SK-N-MC (cell line): ENCODE results near the gene SCMH1.
A peak's percentile ranks its signal among the peaks of the same experiment; 100 is the strongest.

Source experiments
- DNase-seq: peaks from one replicate; pipeline ENCODE4 v3.0.0-alpha.2; 2011; ENCODE audit warnings: low read depth, low spot score
- H3K27ac ChIP-seq: fragments of 200-600 bp; sonication (generic); 2 replicates; pipeline ENCODE4 v1.5.1; 2016; ENCODE audit warnings: mixed run types
- H3K36me3 ChIP-seq: fragments of 200-600 bp; sonication (generic); 2 replicates; pipeline ENCODE4 v1.6.1; 2017; ENCODE audit warnings: antibody characterized with exemption, low read length, mixed read lengths; ENCODE audit not compliant: insufficient read depth
- H3K4me3 ChIP-seq: fragments of 200-600 bp; sonication (generic); 2 replicates; pipeline ENCODE4 v1.5.1; 2016
- H3K9ac ChIP-seq: fragments of 200-600 bp; sonication (generic); 2 replicates; pipeline ENCODE4 v1.8.0; 2017; ENCODE audit warnings: mixed run types, mixed read lengths; ENCODE audit not compliant: insufficient read length
- H3K9me3 ChIP-seq: fragments of 200-600 bp; sonication (generic); 2 replicates; pipeline ENCODE4 v1.6.1; 2017; ENCODE audit warnings: low read depth, mild to moderate bottlenecking, antibody characterized with exemption, low read length, moderate library complexity, mixed read lengths
- EZH2 ChIP-seq: fragments of 200-600 bp; sonication (generic); IDR thresholded peaks from one replicate; pipeline ENCODE4 v1.6.1; 2017; ENCODE audit warnings: antibody characterized with exemption
- FOXP2 ChIP-seq: optimal IDR thresholded peaks from 2 replicates; pipeline ENCODE3; 2011; ENCODE audit warnings: mild to moderate bottlenecking, moderate library complexity; ENCODE audit not compliant: insufficient read depth; ENCODE audit errors: extremely low read length, control extremely low read depth
- POLR2AphosphoS5 ChIP-seq: IDR thresholded peaks from 2 replicates; pipeline ENCODE4 v1.6.1; 2012; ENCODE audit warnings: mild to moderate bottlenecking, low read depth, low read length, borderline replicate concordance

Gene SCMH1

GRCh38 chr1:41023279-41023990 is 218.7 kb downstream of the SCMH1 start:
- H3K36me3 ChIP-seq = peaks cover 14% of the 10 kb centered on the region; the same call in 1 of the 2 replicates
- no peak overlapping the region for H3K4me3 ChIP-seq
- H3K9me3 ChIP-seq = no peaks in the 10 kb centered on the region
- H3K27ac ChIP-seq = no peak overlapping the region
- DNase-seq = no peak
- no peak for TF ChIP-seq EZH2
- no peak for TF ChIP-seq POLR2AphosphoS5
- no peak for TF ChIP-seq FOXP2
- H3K9ac ChIP-seq = no peak overlapping the region

DNA sequence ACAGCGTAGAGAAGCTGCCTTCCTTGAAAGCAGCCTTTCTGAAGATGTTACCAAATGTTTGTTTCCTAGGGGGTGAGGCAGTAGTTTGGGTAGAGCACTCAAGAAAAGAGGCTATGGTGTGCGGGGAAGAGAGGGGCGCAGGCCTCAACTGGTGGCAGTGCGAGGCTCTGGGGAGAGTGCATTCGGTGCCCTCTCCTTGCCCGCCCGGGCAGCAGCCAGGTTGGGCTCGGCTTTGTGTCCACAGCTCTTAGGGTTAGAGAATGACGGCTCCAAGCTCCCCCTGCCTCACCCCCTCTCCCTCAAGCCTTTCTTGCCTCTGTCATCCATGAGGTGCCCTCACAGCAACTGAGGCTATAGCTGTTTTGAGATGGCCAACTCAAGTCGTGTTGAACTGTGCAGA is 219.7 kb downstream of the SCMH1 start:
- no peak for DNase-seq
- TF ChIP-seq FOXP2 (no peak), EZH2 (no peak), POLR2AphosphoS5 (no peak)
- Histone ChIP-seq H3K36me3 (peaks cover 9% of the 10 kb centered on the region; the same call in 1 of the 2 replicates), H3K4me3 (no peak overlapping the region), H3K9me3 (no peaks in the 10 kb centered on the region), H3K27ac (no peak overlapping the region), H3K9ac (no peak overlapping the region)

DNA sequence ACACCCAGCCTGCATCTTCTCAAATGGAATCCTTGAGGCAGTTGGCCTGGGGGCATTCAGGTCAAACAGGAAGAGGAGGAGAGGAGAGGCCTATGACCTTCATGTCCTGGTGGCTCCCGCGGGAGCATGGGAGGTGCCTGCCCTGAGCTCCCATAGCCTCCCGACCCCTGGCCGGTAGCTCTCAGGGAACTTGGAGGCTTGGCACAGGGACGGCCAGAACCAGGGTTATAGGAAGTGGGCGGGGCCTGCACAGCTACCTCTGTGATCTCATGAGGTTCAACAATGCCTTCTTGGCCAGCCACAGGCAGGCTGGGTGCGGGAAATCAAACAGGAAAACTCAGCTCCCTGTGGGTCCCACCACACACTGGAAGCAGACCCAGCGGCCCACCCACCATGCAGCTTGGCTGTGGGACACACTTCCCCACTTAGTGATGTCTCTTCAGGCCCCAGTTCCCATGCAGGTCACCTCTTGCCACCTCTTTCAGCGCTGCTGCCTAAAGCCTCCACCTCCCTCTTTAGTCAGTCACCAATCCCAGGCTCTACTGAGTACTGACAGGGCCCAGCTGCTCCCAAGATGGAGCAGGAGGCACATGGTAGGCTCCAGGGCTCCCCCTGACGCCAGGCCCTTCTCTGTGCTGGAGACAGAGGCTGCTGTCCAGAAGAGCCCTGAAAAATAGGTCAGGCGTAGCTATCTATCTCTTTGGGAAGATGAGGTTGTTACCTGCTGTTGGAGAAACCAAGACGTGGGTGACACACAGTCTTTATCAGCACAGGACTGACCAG is 220.4 kb downstream of the SCMH1 start, which contains the start of gene SLFNL1:
Gene SLFNL1, minus strand, starts transcription at position 200 of the 783 bp plus-strand sequence. CDS start 1,065 bp downstream, outside the sequence.
- DNase-seq = no peak
- H3K9me3 ChIP-seq = no peaks in the 10 kb centered on the region
- peak within 1 kb of the TSS; percentile 80 for H3K27ac ChIP-seq
- TF ChIP-seq POLR2AphosphoS5 (peak; percentile 13), FOXP2 (no peak), EZH2 (no peak)
- H3K4me3 ChIP-seq = peak within 1 kb of the TSS; percentile 53
- H3K9ac ChIP-seq = peak within 1 kb of the TSS; percentile 45
- peaks cover 5% of the 10 kb centered on the region; the same call in 1 of the 2 replicates for H3K36me3 ChIP-seq

- Histone ChIP-seq H3K27ac (peak overlapping the region; percentile 80), H3K9me3 (no peaks in the 10 kb centered on the region), H3K4me3 (peak overlapping the region; percentile 53), H3K36me3 (peaks cover 14% of the 10 kb centered on the region; the same call in 1 of the 2 replicates), H3K9ac (peak overlapping the region; percentile 45)
- TF ChIP-seq EZH2 (no peak), FOXP2 (no peak), POLR2AphosphoS5 (no peak)
- DNase-seq = no peak
Observed at GRCh38 chr1:41020654-41021053, 221.5 kb downstream of the SCMH1 start.

GRCh38 chr1:41020109-41020576 is 222.0 kb downstream of the SCMH1 start:
- Histone ChIP-seq H3K27ac (peak overlapping the region; percentile 80), H3K9ac (no peak overlapping the region), H3K36me3 (peaks cover 19% of the 10 kb centered on the region; the same call in 1 of the 2 replicates), H3K9me3 (no peaks in the 10 kb centered on the region), H3K4me3 (no peak overlapping the region)
- no peak for DNase-seq
- no peak for TF ChIP-seq FOXP2
- TF ChIP-seq EZH2 = no peak
- TF ChIP-seq POLR2AphosphoS5 = 0 out of 2 replicates have a peak, but pooled peaks have one; percentile 41

GRCh38 chr1:41019353-41019745 is 222.8 kb downstream of the SCMH1 start:
- Histone ChIP-seq H3K27ac (no peak overlapping the region), H3K4me3 (no peak overlapping the region), H3K36me3 (peaks cover 27% of the 10 kb centered on the region), H3K9ac (no peak overlapping the region), H3K9me3 (no peaks in the 10 kb centered on the region)
- TF ChIP-seq POLR2AphosphoS5 (no peak; the same call in 1 of the 2 replicates), EZH2 (no peak), FOXP2 (no peak)
- no peak for DNase-seq

DNA sequence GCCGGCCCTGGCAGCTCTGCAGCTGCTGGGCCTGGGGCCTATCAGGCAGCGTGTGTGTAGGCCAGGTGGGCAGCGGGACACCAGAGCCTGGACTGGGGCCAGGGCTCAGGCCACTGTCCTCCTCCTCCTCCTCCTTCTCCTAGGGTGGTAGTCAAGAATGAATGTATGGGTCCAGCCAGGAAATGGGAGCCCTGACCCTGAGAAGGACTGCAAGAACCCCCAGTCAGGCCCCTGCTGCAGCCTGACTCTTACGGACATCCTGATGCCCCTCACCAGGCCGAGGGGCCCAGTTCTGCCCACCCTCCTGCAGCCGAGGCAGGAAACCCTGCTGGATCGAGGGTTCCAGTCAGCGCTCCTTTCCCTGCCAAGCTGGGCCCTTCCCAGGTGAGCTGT is 224.1 kb downstream of the SCMH1 start:
- no peak overlapping the region for H3K27ac ChIP-seq
- peak; percentile 17; the same call in 1 of the 2 replicates for TF ChIP-seq POLR2AphosphoS5
- TF ChIP-seq EZH2 = no peak
- H3K9ac ChIP-seq = no peak overlapping the region
- H3K9me3 ChIP-seq = no peaks in the 10 kb centered on the region
- no peak overlapping the region for H3K4me3 ChIP-seq
- H3K36me3 ChIP-seq = peaks cover 40% of the 10 kb centered on the region
- no peak for DNase-seq
